Fibroblast of skin of abdomen (primary cell): ENCODE measurements around the gene CATSPER4.
A peak's percentile ranks its signal among the peaks of the same experiment; 100 is the strongest.

Experiments used
- DNase-seq: peaks from one replicate; pipeline ENCODE4 v3.0.0-alpha.2; 2013

Gene CATSPER4

DNA sequence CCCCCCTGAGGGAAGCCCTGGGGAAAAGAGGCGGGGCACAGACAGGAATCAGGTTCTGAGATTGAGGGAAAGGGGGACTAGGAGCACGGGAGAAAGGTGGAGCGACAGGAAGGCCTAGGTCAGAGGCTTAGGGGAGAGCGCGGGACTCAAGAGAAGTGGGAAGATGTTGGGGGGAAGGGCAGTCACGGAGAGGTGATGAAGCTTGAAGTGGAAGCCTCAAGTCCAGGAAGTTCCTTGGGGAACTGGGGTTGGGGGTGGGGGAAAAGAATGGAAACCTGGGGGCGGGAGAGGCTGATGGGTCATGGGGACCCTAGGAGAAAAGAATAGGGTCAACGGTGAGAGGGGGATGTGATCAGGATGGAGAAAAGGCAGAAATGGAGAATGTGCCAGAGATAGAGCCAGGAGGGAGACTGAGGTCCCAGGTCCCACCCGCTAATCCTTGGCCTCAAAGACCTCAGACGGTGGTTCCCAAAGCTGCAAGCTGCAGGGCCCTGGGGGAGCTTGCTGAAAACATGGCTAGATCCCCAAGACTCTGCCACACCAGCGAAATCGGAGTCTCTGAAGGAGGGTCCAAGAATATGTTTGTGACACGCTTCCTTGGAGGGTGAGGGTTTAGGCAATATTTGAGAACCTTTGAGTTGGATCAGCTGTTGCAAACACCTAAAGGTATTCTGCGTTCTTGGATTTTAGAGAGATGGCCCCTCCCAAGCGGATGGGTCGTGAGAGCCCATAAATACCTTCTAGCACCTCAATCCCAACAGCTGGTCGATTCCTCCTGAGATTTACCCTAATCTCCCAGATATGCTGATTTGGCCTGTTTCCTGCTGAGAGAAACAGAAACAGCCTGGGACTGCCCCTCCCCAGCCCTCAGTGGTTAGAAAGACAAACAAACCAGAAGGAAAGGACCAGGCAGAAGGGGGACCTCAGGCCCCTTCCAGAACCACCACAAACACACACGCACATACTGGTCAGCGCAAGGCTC lies 25.2 kb upstream of the CATSPER4 start:
- no peak for DNase-seq

DNA sequence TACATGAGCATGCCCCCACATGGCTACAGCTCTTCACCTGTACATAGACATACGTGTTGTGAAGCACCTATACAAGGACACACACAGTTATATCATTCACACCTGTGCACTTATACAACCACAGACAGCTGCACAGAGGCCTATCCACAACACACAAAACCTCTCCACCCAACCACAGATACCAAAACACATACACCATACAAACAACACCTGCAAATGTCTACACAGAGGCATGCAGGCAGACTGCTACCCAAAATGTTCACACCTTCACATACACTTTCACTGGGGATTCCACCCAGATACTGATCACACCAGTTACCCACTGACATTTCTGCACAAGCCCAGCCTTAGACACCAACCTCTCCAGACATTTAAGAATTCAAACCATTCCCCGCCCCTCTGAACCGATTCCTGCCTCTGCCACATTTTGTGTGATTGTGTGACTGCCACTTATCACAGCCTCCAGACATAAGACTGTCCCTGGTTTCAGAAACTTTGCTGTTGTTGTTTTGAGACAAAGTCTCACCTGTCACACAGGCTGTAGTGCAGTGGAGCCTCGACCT lies 23.6 kb upstream of the CATSPER4 start:
- no peak for DNase-seq

DNA sequence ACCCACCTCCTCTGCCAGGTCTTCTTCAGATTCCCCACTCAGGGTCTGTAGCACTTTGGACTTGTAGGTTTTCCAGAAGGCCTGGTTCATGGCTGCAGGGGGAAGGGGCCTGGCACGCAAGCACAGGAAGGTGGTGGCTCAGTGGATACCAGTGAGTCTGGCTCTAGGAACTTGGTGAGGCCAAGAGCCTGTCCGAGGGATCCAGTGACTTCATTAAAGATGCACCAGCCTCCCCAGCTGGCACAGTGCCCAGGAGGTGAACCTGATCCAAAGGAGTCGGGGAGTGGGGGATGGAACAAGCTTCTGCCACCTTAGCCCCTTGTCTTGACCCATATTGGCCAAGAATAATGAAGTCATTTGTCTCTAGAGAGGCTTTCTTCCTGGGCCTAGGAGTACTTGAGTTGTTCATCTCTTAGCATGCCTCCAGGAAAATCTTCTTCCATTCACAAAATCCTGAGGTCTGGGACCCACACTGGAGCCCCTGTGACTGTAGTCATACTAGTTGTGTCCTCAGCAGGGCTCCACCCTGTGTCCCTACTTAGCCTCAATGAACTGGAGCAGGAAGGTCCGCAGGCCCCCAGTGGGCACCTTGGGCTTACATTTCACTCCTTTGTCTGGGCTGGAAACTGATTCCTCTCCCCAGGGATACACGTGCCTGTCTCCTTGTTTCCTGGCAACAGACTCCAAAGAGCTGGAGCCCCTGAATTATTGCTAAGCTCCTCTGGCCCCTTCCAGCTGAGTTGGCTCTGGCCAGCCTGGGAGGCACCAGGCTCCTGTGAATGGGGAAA lies 21.8 kb upstream of the CATSPER4 start, which contains the start of gene C1orf232:
TSS of gene C1orf232 (minus strand) at position 554 of the 788 bp plus-strand sequence. CDS start at position 90, 464 bp downstream.
- no peak for DNase-seq

DNA sequence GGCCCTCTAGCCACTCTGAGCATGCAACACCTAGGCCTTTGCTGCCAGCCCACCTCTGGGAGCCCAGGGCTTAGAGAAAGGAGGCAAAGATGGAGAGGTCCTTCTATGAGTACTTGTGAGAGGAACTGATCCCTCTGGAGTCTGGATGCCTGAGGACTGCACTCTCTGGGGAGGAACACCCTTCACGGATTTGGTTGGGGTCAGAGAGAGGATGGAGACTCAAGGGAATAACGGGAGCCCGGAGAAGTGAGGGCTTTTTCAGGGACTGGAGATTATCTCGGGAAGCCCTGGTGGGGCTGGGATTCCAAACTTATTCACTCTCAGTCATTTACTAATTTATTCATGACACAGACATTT lies 21.2 kb upstream of the CATSPER4 start:
- no peak for DNase-seq

DNA sequence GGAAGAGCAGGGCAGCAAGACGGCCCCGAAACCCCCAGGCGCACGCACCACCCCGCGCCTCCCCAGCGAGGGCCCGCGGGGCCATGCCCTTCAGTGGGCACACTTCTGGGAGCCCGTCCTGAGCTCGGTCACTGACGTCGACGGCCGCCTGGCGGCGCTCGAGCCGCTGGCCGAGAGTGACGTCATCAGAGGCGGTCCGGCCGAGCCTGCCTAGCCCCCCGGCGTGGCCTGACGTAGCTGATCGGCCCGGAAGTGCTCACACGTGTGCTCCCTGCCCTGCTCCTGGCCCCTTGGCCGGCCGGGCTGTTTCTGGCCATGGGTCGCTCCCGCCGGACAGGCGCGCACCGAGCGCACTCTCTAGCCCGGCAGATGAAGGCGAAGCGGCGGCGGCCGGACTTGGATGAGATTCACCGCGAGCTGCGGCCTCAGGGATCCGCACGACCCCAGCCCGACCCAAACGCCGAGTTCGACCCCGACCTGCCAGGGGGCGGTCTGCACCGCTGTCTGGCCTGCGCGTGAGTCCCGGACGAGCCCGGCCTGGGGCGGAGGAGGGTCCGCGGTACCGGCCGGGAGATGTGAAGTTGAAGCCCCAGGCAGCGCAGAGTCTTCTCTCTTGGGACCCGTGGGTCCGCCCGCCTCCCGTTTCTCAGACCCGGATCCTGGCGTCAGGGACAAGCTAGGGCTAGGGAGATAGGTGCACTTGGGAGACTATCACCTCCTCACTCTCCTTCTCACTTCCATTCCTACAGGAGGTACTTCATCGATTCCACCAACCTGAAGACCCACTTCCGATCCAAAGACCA lies 20.5 kb upstream of the CATSPER4 start, which contains the start of gene ZNF593:
TSS of gene ZNF593 (plus strand) at position 240 of the 803 bp plus-strand sequence. CDS start at position 316, 76 bp downstream.
- peak; percentile 90 for DNase-seq

DNA sequence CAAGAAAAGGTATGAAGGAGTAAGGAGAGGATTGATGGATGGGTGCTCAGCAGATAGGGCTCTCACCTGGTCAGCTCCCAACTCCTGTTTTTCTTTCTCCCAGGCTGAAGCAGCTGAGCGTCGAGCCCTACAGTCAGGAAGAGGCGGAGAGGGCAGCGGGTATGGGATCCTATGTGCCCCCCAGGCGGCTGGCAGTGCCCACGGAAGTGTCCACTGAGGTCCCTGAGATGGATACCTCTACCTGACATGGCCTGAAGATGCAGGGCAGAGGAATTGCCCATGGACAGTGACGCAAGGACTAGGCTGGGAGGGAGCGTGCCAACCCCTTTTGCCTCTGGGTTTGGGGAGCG lies 20.0 kb upstream of the CATSPER4 start:
- DNase-seq: no peak

DNA sequence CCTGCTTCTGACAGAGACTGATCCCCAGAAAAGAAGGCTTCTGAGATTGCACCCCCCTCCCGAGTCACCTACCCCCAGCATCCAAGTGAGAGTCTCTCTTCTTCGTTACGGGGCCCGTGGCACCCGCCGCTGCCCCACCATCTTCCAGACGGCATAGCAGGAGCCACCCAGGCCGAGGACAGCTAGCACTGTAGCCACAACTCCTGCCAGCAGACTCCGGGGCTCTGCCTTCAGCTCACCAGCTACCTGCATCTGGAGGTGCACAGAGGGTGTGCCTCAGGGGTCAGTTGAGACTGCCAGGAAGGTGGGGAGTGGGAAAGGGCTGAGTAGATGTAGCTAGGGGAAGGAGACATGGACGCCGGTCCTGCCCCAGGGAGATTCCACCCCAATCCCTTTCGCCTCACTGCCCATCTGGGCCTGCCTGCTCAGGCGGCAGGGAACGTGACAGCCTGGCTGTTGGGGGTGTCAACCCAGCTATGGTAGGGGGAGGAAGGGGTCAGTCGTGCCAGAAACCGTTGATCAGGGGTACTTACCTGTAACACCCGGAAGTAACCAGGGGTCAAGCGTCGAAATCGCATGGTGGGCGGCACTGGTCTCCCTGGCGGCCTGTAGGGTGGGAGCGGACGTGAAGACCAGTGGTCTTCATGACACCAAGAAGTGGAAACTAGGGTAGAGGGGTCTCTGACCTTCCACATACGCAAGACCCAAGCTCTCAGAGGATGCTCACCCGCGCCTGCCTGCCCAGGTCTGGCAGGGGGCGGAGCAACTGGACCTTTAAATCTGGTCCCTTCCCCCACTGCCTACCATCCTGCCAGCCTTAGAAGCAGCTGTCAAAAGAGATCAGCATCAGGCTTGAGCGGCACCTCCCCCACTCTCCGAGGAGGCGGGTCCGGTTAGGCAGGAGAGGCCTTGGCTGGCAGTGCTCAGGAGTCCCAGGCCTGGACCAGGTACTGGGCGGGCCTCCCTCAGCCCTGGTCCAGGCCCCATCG lies 19.0 kb upstream of the CATSPER4 start, which contains the start of gene ZNF593OS:
TSS of gene ZNF593OS (minus strand) at position 749 of the 989 bp plus-strand sequence. CDS start at position 578, 171 bp downstream.
- no peak for DNase-seq

DNA sequence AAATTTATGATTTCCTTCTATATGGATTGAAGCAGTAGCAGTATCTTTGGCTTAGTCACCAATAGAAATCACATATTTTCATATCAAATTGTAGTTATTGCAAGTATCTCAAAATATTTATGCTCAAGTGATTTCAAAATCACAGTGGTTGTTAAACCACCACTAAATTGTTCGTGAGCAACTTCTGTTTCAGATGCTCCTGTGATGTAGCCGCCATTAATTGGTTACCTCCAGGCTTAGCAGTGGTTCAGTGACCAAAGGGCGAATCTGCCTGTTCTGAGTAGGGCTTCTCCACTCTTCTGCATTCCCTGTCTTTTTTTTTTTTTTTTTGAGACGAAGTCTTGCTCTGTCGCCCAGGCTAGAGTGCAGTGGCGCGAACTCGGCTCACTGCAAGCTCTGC lies 15.1 kb upstream of the CATSPER4 start:
- DNase-seq: no peak

DNA sequence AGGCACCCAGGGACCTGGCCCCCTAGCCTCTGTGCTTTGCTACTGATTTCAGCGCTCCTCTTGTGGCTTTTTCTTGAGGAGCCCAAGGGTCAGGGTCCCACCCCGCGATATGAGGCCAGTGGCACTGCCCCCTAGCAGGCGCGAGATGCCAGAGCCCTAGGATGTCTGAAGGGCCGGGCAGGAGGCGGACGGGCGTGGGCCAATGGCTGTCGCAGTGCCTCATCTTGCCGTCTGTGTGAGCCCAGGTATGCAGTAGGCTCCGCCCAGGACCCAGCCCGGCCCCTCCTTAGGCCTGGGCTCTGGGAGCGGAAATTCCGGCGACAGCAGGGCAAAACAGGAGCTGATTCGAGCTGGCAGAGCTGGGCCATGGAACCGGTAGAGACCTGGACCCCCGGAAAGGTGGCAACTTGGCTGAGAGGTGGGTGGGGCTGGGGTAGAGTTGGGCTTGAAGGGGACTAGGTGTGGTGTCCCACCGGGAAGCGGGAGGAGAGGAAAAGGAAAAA lies 13.2 kb upstream of the CATSPER4 start, which contains the start of gene CNKSR1:
TSS of gene CNKSR1 (plus strand) at position 310 of the 503 bp plus-strand sequence. CDS start at position 367, 57 bp downstream.
- DNase-seq: no peak

DNA sequence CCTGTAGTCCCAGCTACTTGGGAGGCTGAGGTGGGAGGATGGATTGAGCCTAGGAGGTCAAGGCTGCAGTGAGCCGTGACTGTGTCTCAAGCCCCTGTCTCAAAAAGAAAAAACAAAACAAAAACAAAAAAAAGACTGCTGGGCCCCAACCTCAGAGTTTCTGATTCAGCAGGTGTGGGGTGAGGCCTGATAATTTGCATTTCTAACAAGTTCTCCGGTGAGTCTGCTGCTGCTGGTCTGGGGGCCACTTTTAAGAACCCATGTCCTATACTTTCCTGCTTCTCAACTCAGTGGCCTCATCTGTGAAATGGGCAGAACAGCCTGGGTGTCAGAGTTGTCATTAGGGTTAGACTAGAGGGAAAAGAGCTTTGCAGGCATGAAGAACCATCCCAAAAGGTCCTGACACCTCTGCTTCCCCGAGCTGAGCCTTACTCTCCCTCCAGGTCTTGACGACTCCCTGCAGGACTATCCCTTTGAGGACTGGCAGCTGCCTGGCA lies 10.3 kb upstream of the CATSPER4 start:
- DNase-seq: no peak

DNA sequence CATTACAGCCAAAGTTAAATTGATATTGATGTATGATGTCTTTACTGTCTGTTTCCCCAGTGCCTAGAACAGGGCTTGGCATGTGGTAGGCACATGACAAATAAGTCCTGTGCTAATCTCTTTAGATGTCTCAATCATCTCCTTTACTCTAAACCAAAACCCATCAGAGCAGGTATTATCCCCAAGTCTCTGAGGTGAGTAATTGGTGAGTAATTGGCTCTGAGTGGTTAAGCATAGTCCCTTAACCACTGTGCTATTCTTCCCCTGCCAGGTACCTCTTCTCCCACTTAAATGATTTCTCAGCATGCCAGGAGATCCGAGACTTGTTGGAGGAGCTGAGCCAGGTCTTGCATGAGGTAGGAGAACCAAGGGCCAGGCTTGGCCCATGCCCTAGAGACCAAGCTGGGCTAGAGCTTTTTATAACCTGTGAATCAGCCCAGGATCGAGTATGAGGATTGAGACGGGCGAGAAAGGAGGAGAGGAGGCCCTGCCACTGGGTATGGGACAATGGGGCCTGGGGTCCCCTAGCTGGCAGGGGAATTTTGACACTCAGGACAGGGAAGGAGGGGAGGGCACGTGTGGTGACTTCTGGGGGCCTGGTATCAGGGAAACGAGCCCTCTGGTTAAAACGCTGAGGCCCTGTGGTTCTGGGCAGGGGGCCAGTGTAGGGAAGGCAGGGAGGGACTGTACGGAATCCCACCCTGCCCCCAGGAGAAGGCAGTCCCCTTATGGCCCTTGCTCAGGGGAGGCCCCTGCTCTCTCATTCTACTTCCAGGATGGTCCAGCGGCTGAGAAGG lies 8.6 kb upstream of the CATSPER4 start:
- DNase-seq: no peak

DNA sequence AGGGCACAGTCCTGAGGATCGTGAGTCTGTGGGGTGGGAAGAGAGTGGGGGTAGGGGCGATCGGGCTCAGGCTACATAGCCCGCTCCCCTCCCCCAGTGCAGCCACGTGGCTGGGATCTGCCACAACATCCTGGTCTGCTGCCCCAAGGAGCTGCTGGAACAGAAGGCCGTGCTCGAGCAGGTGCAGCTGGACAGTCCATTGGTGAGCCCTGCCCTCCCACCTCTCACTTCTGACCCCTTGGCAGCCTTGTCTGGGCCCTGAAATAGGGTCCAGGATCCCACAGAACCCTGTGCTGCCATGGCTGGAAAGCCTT lies 8.1 kb upstream of the CATSPER4 start:
- no peak for DNase-seq

DNA sequence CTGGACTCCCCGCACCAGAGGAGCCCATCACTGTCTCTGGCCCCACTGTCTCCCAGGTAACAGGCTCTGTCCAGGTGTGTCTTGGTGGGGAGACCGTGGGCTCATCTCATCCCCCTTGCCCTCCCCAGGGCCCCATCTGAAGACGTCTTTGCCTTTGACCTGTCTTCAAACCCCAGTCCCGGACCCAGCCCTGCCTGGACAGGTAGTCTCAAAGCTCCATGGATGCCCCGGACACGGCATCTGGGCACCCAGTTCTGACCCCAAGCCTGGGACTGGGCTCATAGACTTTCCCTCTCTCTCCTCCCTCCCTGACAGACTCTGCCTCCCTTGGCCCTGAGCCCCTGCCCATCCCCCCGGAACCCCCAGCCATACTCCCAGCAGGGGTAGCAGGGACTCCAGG lies 6.3 kb upstream of the CATSPER4 start:
- DNase-seq: no peak

DNA sequence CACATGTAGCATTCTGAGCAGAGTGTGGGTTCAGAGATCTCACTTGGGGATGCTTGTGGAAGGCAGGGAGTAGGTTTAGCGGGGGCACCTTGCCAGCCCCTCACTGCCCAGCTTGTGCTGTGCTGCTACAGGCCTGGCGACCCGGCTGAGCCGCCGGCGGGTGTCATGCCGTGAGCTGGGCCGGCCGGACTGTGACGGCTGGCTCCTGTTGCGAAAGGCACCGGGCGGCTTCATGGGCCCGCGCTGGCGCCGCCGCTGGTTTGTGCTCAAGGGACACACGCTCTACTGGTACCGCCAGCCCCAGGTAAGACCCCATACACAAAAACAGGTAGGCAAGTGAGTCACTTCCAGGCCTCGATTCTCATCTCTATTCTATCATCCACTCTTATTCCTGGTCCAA lies 5.5 kb upstream of the CATSPER4 start:
- DNase-seq: no peak

DNA sequence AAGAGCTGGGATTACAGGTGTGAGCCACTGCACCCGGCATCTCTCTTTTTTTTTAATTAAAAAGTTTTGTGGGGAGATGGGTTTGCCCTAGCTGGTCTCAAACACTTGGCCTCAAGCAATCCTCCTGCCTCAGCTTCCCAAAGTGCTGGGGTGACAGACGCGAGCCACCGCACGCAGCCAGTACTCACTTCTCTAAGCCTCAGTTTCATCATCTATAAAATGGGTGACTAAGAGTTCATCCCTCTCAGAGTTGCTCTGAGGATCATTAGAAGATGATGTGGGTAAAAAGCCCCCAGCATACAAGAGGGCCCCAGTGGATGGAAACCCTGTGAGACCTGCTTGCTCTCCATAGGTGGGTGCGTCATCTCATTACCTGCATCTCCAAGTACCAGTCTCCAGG lies 2.5 kb upstream of the CATSPER4 start:
- no peak for DNase-seq

DNA sequence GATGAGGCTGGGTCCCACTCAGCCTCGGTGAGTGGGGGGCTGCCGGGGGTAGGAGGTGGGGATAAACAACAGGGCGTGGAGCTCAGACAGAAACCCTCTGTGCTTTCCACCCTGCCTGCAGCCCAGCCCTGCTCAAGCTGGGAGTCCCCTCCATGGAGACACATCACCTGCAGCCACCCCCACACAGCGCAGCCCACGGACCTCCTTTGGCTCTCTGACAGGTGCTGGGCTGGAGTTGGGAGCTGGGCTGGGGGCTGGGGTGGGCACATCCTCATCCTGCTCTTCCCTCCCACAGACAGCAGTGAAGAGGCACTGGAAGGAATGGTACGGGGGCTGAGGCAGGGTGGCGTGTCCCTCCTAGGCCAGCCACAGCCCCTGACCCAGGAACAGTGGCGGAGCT lies 1.9 kb upstream of the CATSPER4 start:
- DNase-seq: no peak

DNA sequence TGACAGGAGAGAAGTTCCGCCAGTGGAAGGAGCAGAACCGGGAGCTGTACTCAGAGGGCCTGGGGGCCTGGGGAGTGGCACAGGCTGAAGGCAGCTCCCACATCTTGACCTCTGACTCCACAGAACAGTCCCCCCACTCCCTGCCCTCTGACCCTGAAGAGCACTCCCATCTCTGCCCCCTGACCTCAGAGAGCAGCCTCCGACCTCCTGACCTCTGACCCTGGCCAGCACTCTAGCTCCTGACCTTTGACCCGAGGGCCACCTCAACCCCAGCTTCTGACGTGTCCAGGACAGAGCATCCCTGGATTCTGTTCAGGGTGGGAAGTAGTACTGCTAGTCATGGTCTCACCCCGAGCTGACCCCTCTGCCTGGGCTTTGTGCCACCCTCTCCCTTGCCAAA lies 1.1 kb upstream of the CATSPER4 start:
- no peak for DNase-seq

DNA sequence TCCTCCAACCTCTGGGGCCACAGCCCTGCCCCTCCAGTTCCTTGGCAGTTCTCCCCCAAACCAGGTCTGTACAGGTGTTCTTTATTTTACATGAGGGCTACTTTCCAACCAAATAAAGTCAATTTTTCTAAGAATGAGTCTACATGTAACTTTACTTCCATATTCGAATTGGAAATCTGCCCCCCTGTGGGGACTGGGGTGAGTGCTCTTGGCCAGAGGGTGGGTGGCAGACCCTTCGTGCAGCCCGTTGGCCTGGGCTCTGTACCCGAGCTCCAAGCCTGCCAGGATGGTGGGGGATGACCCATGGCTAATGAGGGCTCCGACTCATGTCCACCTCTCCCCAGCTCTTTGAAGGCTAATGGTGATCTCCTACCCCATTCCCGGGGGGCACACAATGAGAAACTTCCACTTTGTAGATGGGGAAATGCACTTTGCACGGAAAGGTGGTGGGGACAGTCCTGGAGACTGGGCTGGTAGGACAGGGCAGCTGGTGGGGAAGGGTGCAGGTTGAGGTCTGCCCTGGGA lies 589 bp upstream of the CATSPER4 start:
- no peak for DNase-seq

DNA sequence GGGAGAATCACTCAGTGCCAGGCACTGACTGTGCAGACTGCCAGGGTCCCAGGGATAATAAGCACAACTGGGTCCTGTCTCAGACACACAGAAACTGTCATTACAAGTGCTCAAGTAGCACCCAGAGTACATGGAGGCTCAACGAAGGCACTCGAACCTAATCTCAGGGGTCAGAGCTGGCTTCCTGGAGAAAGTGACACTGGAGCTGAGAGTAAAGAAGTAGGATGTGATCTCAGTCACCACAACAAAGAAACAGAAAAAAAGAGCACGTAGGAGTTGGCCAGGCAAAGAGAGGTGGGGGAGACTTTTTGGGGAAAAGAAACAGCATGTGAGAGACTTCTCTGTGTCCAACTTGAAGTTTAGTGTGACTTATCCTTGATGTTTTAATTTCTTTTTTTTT lies 1.3 kb downstream of the CATSPER4 start:
- no peak for DNase-seq
